Stimulated activated CD4-positive, alpha-beta T cell treated with anti-CD3 and anti-CD28 coated beads, Interleukin-12 subunit alpha, Interleukin-12 subunit beta, amount 100 ng/mL, for 24 hours (primary cell): Measurements from ENCODE around the gene ERVK3-1.
A peak's percentile ranks its signal among the peaks of the same experiment; 100 is the strongest.
"Not testable (repeated sequence)": the region's sequence is repeated elsewhere in the genome, so short reads cannot be mapped to it uniquely, and the experiment has no call there.

Experiments
- DNase-seq, 2 experiments: peaks; one replicate each; pipeline ENCODE4 v3.0.0-alpha.2; 2020; ENCODE audit warnings: low read depth in 2 of 2

Gene ERVK3-1

DNA sequence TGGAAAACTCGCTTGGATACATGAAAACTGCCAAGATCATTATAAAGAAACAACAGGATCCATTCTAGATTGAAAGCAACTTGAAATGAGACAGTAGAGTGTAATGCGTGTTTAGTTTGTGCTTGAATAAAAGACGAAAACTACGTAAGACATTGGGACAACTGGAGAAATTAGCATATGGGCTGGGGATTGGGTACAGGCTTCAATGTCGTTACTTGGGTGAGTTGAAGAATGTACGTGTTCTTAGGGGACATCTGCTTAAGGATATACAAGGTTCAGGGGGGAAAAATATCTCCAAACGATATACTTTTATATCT is 471 bp upstream of the ERVK3-1 start:
- no peak for DNase-seq

DNA sequence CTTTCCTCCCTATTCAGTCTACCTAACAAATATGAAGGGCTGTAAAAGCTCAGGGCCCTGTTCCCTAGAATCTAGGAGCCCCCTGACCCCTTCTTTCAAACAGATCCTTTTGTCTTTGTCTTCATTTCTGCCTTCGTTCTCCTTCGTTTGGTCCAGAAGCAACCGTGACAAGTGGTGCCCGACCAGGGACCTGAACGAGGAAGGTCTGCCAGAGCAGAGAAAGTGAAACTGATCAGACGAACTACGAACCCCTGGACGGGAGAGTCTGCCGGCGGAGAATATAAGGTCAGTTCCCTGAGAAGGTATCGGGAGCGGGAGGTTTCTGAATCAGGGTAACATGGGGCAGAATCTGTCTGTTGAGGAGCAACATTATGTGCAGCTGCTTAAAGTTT is 751 bp downstream of the ERVK3-1 start:
- DNase-seq = no peak

- DNase-seq = no peak
These were observed 2.6 kb downstream of the ERVK3-1 start for GRCh38 chr19:58307736-58308135.

- DNase-seq = not testable (repeated sequence)
These were observed 5.5 kb downstream of the ERVK3-1 start for GRCh38 chr19:58310685-58311084.

- DNase-seq = no peak
These were observed 6.2 kb downstream of the ERVK3-1 start for GRCh38 chr19:58311345-58311865.

- no peak for DNase-seq
These were observed 10.4 kb downstream of the ERVK3-1 start for GRCh38 chr19:58315580-58315979.

GRCh38 chr19:58317476-58318072 is 12.4 kb downstream of the ERVK3-1 start:
- DNase-seq = no peak

- no peak for DNase-seq
These were observed 13.1 kb downstream of the ERVK3-1 start for GRCh38 chr19:58318297-58318696.

- no peak for DNase-seq
These were observed 14.1 kb downstream of the ERVK3-1 start for GRCh38 chr19:58319241-58319640.

DNA sequence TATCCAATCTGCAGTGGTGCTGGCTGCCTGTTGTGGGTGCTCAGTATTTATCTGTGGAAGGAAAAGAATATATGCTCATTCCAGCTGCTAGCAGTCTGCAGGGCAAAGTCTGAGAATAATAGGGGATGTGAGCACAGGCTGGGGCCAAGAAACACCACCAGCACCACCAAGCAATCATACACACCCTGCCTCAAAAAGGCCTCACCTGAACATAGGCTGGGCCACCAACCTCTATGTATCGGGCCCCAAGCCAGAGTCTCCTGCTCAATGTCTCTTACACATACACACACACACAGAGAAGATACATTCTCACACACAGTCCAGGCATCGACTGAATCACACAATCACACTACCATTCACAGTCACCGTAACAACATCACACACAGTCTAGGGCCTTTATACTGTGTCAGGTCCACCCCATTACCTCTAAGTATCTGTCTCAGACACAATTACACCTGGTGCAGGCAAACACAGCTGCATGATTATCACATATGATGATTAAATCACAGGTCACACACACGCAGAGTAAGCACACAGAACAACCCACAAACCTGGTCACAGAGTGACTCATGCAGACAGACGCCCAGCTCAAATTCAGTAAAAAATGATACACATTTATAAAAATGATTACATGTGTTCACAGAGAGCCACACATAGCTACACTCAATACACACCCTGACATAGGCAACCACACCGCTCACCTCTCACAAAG is 20.3 kb downstream of the ERVK3-1 start:
- DNase-seq = no peak

- no peak for DNase-seq
These were observed 21.3 kb downstream of the ERVK3-1 start for GRCh38 chr19:58326501-58326913.

- peak; percentile 81 to 92 for DNase-seq
These were observed 21.9 kb downstream of the ERVK3-1 start, which contains the start of gene ZSCAN22 for GRCh38 chr19:58326914-58327726. ZSCAN22 (plus strand) TSS chr19:58326994; CDS start chr19:58334803, 7,809 bp downstream.

DNA sequence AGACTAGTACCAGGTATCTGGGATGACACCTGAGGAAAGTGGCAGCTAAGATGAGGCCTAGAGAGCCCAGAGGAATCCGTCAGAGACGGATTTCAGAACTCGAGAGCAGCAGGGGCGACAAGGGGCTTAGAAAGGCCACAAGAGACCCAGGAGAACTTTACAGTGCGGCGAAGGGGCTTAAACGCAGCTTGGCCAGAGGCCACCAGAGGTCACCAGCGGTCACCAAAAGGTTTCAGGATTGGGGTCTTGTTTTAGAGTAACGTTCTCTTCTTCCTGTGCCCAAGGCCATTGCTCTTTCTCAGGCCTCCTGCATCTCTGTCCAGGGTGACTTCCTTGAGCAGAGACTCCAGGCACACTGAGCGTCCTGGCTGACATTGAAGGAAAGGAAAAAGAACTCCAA is 23.8 kb downstream of the ERVK3-1 start:
- DNase-seq = no peak

DNA sequence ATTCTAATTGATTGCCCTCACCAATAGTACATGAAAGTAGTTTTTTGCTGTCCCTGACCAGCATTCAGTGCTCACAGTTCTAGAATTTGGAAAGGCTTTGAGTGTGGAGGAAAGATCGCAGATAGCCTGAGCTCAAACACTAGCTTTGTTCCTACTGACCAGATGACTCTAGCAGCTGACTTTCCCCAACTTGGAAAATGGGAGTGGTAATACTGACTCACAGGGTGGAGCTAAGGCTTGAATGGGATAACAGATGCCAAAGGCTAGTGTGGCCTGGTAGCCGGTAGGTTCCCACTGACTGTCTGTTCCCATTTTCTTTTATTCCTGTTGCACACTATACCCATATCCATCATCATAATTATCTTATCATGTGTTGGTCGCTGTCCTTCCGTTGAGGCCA is 25.3 kb downstream of the ERVK3-1 start:
- DNase-seq = no peak

- DNase-seq = no peak
These were observed 27.5 kb downstream of the ERVK3-1 start for GRCh38 chr19:58332697-58333096.

DNA sequence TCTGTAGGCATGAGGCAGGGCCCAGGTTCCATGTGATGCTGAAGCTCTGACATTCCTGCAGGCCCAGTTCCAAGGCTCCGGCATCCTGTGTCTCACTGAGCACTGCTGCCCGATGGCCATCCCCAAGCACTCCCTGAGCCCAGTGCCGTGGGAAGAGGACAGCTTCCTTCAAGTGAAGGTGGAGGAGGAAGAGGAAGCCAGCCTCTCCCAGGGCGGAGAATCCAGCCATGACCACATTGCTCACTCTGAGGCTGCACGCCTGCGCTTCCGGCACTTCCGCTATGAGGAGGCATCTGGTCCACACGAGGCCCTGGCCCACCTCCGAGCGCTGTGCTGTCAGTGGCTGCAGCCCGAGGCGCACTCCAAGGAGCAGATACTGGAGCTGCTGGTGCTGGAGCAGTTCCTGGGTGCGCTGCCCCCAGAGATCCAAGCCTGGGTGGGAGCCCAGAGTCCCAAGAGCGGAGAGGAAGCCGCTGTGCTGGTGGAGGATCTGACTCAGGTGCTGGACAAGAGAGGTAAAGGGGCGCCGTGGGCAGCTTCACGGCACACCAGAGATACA is 29.6 kb downstream of the ERVK3-1 start:
- no peak for DNase-seq

GRCh38 chr19:58335630-58336029 is 30.5 kb downstream of the ERVK3-1 start:
- DNase-seq = no peak

- no peak for DNase-seq
These were observed 31.0 kb downstream of the ERVK3-1 start for GRCh38 chr19:58336216-58336615.

DNA sequence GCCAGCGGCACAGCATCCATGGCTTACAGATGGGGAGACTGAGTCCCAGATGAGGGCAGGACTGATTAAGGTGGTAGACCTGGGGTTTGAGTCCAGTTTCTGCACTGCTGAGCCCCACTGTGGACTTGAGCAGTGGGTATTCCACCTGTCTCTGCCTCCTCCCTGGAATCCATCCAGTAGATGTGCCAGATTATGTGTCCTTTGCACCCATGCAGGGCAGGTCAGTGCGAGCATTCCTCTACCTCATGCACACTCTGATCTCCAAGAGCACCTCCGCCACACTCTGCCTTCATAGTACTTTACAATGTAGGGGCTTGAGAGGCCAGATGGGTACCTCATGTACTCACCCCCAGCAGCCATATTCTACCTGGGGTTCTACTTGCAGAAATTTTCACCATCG is 31.6 kb downstream of the ERVK3-1 start:
- no peak for DNase-seq

DNA sequence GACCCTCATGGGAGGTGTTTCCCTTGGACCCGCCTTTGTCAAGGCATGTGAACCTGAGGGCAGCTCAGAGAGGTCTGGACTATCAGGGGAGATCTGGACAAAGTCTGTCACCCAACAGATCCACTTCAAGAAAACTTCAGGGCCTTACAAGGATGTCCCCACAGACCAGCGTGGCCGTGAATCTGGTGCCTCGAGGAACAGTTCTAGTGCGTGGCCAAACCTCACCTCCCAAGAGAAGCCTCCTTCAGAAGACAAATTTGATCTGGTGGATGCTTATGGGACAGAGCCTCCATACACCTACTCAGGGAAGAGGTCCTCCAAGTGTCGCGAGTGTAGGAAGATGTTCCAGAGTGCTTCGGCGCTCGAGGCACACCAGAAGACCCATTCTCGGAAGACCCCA is 33.2 kb downstream of the ERVK3-1 start:
- no peak for DNase-seq

GRCh38 chr19:58338825-58339558 is 33.8 kb downstream of the ERVK3-1 start:
- DNase-seq = no peak

GRCh38 chr19:58345558-58345957 is 40.4 kb downstream of the ERVK3-1 start:
- no peak for DNase-seq
